PC-3 (cell line): Measurements from ENCODE around the gene RNF141. TPM values are rescaled to one million over a fixed set of nuclear protein-coding genes. Genes with fewer than 3 reads are reported as not detected.

ENCODE experiments used
- ATAC-seq: fragments of 200-7000 bp; cut with Tn5 transposase; 2 replicates; pipeline ENCODE4 v1.9.1; 2020; ENCODE audit warnings: mild to moderate bottlenecking, moderate library complexity
- BruUV-seq: library from RNA; stranded (reverse); fragments of 400-500 nt; replicated peaks from 2 replicates; lab custom pipeline; 2021; lab: Mats Ljungman, UMichigan
- CTCF ChIA-PET: fragments of 300-600 bp; sonication (Branson Sonifier 250); formaldehyde crosslinking; loops from one replicate; lab custom pipeline; 2022; ENCODE audit warnings: antibody characterized with exemption; lab: Charles Lee
- POLR2A ChIA-PET: fragments of 300-600 bp; sonication (Branson Sonifier 250); formaldehyde crosslinking; loops from one replicate; lab custom pipeline; 2022; ENCODE audit warnings: antibody characterized with exemption; ENCODE audit not compliant: unreplicated experiment; lab: Charles Lee
- DNase-seq: peaks from one replicate; pipeline ENCODE4 v3.0.0-alpha.2; 2015
- H2AFZ ChIP-seq: fragments of 300-600 bp; sonication (generic); 2 replicates; pipeline ENCODE4 v1.6.0; 2016; ENCODE audit warnings: antibody characterized with exemption, low read length
- H3F3A ChIP-seq: fragments of 300-600 bp; sonication (generic); one replicate; pipeline ENCODE4 v1.6.0; 2017; ENCODE audit warnings: antibody characterized with exemption, low read length, control low read depth, mild to moderate bottlenecking; ENCODE audit not compliant: unreplicated experiment
- H3K27ac ChIP-seq: fragments of 300-600 bp; sonication (generic); 2 replicates; pipeline ENCODE4 v1.5.1; 2016; ENCODE audit warnings: mild to moderate bottlenecking, low read length
- H3K27me3 ChIP-seq: fragments of 300-600 bp; sonication (generic); 2 replicates; pipeline ENCODE4 v1.6.1; 2016; ENCODE audit warnings: low read length, mixed read lengths
- H3K36me3 ChIP-seq: fragments of 300-600 bp; sonication (generic); 2 replicates; pipeline ENCODE4 v1.6.1; 2016; ENCODE audit warnings: low read depth, mixed run types, low read length, mixed read lengths
- H3K4me1 ChIP-seq: fragments of 300-600 bp; sonication (generic); 2 replicates; pipeline ENCODE4 v1.5.1; 2016; ENCODE audit warnings: low read length; ENCODE audit not compliant: insufficient read depth
- H3K4me2 ChIP-seq: fragments of 300-600 bp; sonication (generic); 2 replicates; pipeline ENCODE4 v1.6.0; 2016; ENCODE audit warnings: low read length
- H3K4me3 ChIP-seq: fragments of 300-600 bp; sonication (generic); 2 replicates; pipeline ENCODE4 v1.5.1; 2016; ENCODE audit warnings: mild to moderate bottlenecking, low read length, mixed read lengths
- H3K79me2 ChIP-seq: fragments of 300-600 bp; sonication (generic); 2 replicates; pipeline ENCODE4 v1.6.1; 2017; ENCODE audit warnings: low read length, mixed read lengths
- H3K9ac ChIP-seq: fragments of 300-600 bp; sonication (generic); 2 replicates; pipeline ENCODE4 v1.6.0; 2016; ENCODE audit warnings: mild to moderate bottlenecking, low read length
- H3K9me2 ChIP-seq: fragments of 300-600 bp; sonication (generic); replicated peaks from 2 replicates; pipeline ENCODE4 v1.6.1; 2016; ENCODE audit warnings: mixed run types, low read length, mixed read lengths
- H3K9me3 ChIP-seq: fragments of 300-600 bp; sonication (generic); 2 replicates; pipeline ENCODE4 v1.6.1; 2016; ENCODE audit warnings: low read length, mixed read lengths
- H4K20me1 ChIP-seq: fragments of 300-600 bp; sonication (generic); 2 replicates; pipeline ENCODE4 v1.6.1; 2016; ENCODE audit warnings: low read length, mixed read lengths
- EZH2 ChIP-seq: fragments of 300-600 bp; sonication (generic); IDR thresholded peaks from one replicate; pipeline ENCODE4 v1.6.1; 2017; ENCODE audit warnings: antibody characterized with exemption, mild to moderate bottlenecking, low read length; ENCODE audit not compliant: unreplicated experiment
- EZH2phosphoT487 ChIP-seq: fragments of 300-600 bp; sonication (generic); IDR thresholded peaks from 2 replicates; pipeline ENCODE4 v1.6.1; 2018; ENCODE audit warnings: mild to moderate bottlenecking, antibody characterized with exemption, low read length, borderline replicate concordance
- intact Hi-C: fragments of 100-400 bp; cut with micrococcal nuclease; formaldehyde crosslinking; loops from 2 replicates; pipeline ENCODE4 v1.9.0; 2023
- total RNA-seq: library from RNA; depleted of rRNA; stranded (reverse); fragments of >200 nt; gene quantifications from 2 replicates; pipeline ENCODE4 v1.2.3, GENCODE V29; 2014
- TF ChIP-seq, protein P1 (sequence below): fragments of 300-600 bp; sonication (generic); conservative IDR thresholded peaks from 2 replicates; pipeline ENCODE4 v1.5.1; 2017; ENCODE audit warnings: antibody characterized with exemption, low read depth, mild to moderate bottlenecking, low read length

Gene RNF141
- total RNA-seq, 1 experiment from 2014 or later = 13.8 TPM

GRCh38 chr11:10568486-10568941 lies 27.5 kb upstream of the RNF141 start, which contains the start of gene LYVE1:
LYVE1 (minus strand) TSS chr11:10568665; CDS start chr11:10568532, 133 bp downstream.
- Histone ChIP-seq H3K4me2 (no peak within 1 kb of the TSS), H3K9me2 (no peaks in the 10 kb centered on the region), H3K79me2 (no peaks in the 10 kb centered on the region), H4K20me1 (no peaks in the 10 kb centered on the region), H3K27ac (no peak within 1 kb of the TSS), H3F3A (no peaks in the 10 kb centered on the region), H3K9me3 (no peaks in the 10 kb centered on the region), H3K27me3 (no peaks in the 10 kb centered on the region), H3K4me3 (no peak within 1 kb of the TSS), H3K9ac (no peak within 1 kb of the TSS), H3K36me3 (no peaks in the 10 kb centered on the region), H2AFZ (no peak within 1 kb of the TSS), H3K4me1 (no peaks in the 10 kb centered on the region)
- no TSS peak for BruUV-seq
- POLR2A ChIA-PET = no interaction called here
- intact Hi-C loops = no loop called here
- DNase-seq (no peak), ATAC-seq (no peak)
- CTCF ChIA-PET = no interaction called here
- no peak for TF ChIP-seq EZH2
- TF ChIP-seq, protein P1, sequence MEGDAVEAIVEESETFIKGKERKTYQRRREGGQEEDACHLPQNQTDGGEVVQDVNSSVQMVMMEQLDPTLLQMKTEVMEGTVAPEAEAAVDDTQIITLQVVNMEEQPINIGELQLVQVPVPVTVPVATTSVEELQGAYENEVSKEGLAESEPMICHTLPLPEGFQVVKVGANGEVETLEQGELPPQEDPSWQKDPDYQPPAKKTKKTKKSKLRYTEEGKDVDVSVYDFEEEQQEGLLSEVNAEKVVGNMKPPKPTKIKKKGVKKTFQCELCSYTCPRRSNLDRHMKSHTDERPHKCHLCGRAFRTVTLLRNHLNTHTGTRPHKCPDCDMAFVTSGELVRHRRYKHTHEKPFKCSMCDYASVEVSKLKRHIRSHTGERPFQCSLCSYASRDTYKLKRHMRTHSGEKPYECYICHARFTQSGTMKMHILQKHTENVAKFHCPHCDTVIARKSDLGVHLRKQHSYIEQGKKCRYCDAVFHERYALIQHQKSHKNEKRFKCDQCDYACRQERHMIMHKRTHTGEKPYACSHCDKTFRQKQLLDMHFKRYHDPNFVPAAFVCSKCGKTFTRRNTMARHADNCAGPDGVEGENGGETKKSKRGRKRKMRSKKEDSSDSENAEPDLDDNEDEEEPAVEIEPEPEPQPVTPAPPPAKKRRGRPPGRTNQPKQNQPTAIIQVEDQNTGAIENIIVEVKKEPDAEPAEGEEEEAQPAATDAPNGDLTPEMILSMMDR = no peak
- TF ChIP-seq EZH2phosphoT487 = no peak

- ChIA-PET POLR2A (no interaction called here), CTCF (no interaction called here)
- Histone ChIP-seq H3K79me2 (no peaks in the 10 kb centered on the region), H3K9ac (no peak overlapping the region), H3F3A (no peaks in the 10 kb centered on the region), H2AFZ (no peak overlapping the region), H3K4me2 (no peak overlapping the region), H3K4me3 (no peak overlapping the region), H3K9me2 (no peaks in the 10 kb centered on the region), H4K20me1 (no peaks in the 10 kb centered on the region), H3K27me3 (no peaks in the 10 kb centered on the region), H3K36me3 (no peaks in the 10 kb centered on the region), H3K27ac (no peak overlapping the region), H3K4me1 (no peaks in the 10 kb centered on the region), H3K9me3 (no peaks in the 10 kb centered on the region)
- intact Hi-C loops = loop anchor here (2.0 kb wide), 1 partner anchor 167 kb away; no protein-coding TSS in a partner anchor
- DNase-seq (no peak), ATAC-seq (no peak)
- no TSS peak for BruUV-seq
- TF ChIP-seq, protein P1 = no peak
- TF ChIP-seq EZH2 = no peak
- TF ChIP-seq EZH2phosphoT487 = no peak
Observed at GRCh38 chr11:10567446-10567845, 26.5 kb upstream of the RNF141 start.

DNA sequence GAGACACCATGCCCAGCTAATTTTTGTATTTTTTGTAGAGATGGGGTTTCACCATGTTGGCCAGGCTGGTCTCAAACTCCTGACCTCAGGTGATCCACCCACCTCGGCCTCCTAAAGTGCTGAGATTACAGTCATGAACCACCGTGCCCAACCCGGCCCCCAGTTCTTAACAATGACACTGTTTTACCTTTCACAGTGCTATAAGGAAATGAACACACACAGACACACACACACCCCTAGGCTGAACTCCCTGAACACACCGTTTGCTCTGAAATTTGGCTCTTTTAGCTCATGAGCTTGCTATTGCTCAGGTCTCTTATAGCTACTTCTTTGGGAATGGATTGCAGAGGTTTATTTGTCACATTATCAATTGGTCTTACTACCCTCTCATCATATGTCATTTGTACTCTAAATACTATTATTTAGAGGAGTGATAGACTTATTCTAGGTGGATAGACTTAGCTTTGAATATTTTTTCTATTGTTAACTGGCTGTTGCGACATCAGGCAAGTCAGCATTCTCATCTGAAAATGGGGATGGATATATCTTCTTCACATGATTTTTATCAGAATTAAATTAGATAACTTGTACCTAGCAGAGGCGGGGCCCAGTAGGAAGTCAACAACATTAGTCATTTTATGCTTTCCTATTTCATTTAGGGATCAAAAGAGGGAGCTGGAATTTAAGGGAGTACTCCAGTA lies 25.4 kb upstream of the RNF141 start:
- Histone ChIP-seq H3K4me1 (peaks cover 6% of the 10 kb centered on the region), H3K27me3 (no peaks in the 10 kb centered on the region), H3K9me2 (no peaks in the 10 kb centered on the region), H2AFZ (no peak overlapping the region), H3K4me2 (no peak overlapping the region), H3K4me3 (no peak overlapping the region), H3K9ac (no peak overlapping the region), H3K36me3 (no peaks in the 10 kb centered on the region), H4K20me1 (no peaks in the 10 kb centered on the region), H3F3A (no peaks in the 10 kb centered on the region), H3K9me3 (no peaks in the 10 kb centered on the region), H3K27ac (no peak overlapping the region), H3K79me2 (no peaks in the 10 kb centered on the region)
- no TSS peak for BruUV-seq
- no peak for DNase-seq
- intact Hi-C loops = loop anchor here (2.0 kb wide), 1 partner anchor 168 kb away; no protein-coding TSS in a partner anchor
- ChIA-PET POLR2A (interaction anchor here (0.6 kb wide), 2 partner anchors 257 to 443 kb away, joined by 3 read pairs; no protein-coding TSS in a partner anchor), CTCF (no interaction called here)
- TF ChIP-seq, protein P1 = no peak
- TF ChIP-seq EZH2 = no peak
- TF ChIP-seq EZH2phosphoT487 = no peak
- peak; percentile 45 for ATAC-seq
